DOHH2 (cell line): Measurements from ENCODE around the gene CARS2.

Source experiments
- H3F3A ChIP-seq: fragments of 200-600 bp; sonication (generic), shearing (Covaris generic); 2 replicates; pipeline ENCODE4 v1.6.0; 2016; ENCODE audit warnings: antibody characterized with exemption, mild to moderate bottlenecking; ENCODE audit not compliant: control insufficient read depth, insufficient read depth
- H3K27ac ChIP-seq: fragments of 200-600 bp; sonication (generic); 2 replicates; pipeline ENCODE4 v1.5.1; 2014; ENCODE audit warnings: low read depth, mild to moderate bottlenecking, low read length, moderate library complexity
- H3K27me3 ChIP-seq: fragments of 200-600 bp; sonication (generic); 2 replicates; pipeline ENCODE4 v1.6.1; 2014; ENCODE audit warnings: mild to moderate bottlenecking, low read length, mixed read lengths; ENCODE audit not compliant: control insufficient read depth
- H3K36me3 ChIP-seq: fragments of 200-600 bp; sonication (generic); 2 replicates; pipeline ENCODE4 v1.6.1; 2014; ENCODE audit warnings: mild to moderate bottlenecking, low read length, moderate library complexity, mixed read lengths; ENCODE audit not compliant: control insufficient read depth
- H3K4me1 ChIP-seq: fragments of 200-600 bp; sonication (generic); 2 replicates; pipeline ENCODE4 v1.6.1; 2014; ENCODE audit warnings: mild to moderate bottlenecking, low read length, mixed read lengths; ENCODE audit not compliant: control insufficient read depth
- H3K4me2 ChIP-seq: fragments of 200-600 bp; sonication (generic); 2 replicates; pipeline ENCODE4 v1.6.0; 2014; ENCODE audit warnings: mild to moderate bottlenecking, low read length, moderate library complexity
- H3K4me3 ChIP-seq: fragments of 200-600 bp; sonication (generic); 2 replicates; pipeline ENCODE4 v1.5.1; 2014; ENCODE audit warnings: mild to moderate bottlenecking, low read length, mixed read lengths
- H3K79me2 ChIP-seq: fragments of 200-600 bp; sonication (generic); 2 replicates; pipeline ENCODE4 v1.6.1; 2014; ENCODE audit warnings: mild to moderate bottlenecking, low read length, mixed read lengths; ENCODE audit not compliant: control insufficient read depth
- H3K9me2 ChIP-seq: fragments of 200-600 bp; sonication (generic); replicated peaks from 2 replicates; pipeline ENCODE4 v1.6.1; 2014; ENCODE audit warnings: mild to moderate bottlenecking, low read length, mixed read lengths; ENCODE audit not compliant: control insufficient read depth
- H3K9me3 ChIP-seq: fragments of 200-600 bp; sonication (generic); 2 replicates; pipeline ENCODE4 v1.6.1; 2014; ENCODE audit warnings: antibody characterized with exemption, low read length, mixed read lengths; ENCODE audit not compliant: control insufficient read depth, insufficient read depth
- H4K20me1 ChIP-seq: fragments of 200-600 bp; sonication (generic); 2 replicates; pipeline ENCODE4 v1.6.0; 2014; ENCODE audit warnings: low read depth, mild to moderate bottlenecking, antibody characterized with exemption, low read length, moderate library complexity; ENCODE audit not compliant: control insufficient read depth, insufficient read depth
- EZH2phosphoT487 ChIP-seq: fragments of 200-600 bp; sonication (generic); IDR thresholded peaks from 2 replicates; pipeline ENCODE4 v1.6.1; 2017; ENCODE audit warnings: borderline replicate concordance, mild to moderate bottlenecking, antibody characterized with exemption, low read length, moderate library complexity, mixed read lengths
- TF ChIP-seq, protein P1 (sequence below): fragments of 200-600 bp; sonication (generic); IDR thresholded peaks from one replicate; pipeline ENCODE4 v1.5.1; 2014; ENCODE audit warnings: antibody characterized with exemption, mild to moderate bottlenecking, low read depth, low read length; ENCODE audit not compliant: poor library complexity, severe bottlenecking

The CARS2 gene

DNA sequence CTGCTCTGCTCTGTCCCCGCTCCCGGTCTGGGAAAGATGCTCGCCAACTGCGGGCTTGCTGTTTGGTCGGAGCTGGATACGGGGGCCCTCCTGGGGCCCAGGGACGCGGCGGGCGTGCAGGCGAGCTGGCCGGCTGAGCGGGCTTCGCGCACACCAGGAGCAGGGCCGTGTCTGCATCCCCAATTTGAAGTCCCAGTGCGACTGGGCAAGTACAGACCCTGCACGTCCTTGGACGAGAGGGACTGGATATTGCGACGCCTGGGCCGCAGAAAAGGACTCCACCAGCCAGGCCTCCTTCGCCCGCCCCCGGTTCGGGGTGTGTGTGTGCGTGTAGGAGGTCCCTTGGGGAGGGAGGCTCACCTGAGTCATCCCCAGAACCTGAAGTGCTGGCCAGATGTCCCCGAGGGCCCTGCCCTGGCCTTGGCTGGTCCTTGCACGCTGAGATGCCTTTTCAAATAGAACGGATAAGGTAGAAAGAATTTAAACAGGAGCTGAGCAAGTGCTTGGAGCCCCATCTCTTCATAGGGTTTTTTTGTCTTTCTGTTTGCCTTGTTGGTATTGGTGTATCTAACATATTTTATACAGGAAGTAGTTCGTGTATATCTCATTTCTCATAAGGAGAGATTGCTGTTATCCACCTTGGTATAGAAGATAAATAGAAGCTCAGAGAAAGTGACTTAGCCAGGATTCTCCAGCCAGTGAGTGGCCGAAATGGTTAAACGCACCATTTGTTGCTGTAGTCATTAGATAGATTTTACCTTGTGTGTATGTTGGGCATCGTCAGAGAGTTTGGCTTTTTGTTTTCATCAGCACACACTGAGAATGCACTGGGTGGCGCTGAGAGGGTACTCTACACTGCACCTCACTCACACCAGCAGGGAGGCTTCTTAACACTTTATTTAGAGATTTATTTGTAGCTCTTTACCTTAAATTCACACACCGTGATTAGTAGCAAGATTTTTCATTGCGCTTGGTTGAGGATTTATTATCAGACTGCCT lies 89.5 kb downstream of the CARS2 start:
- Histone ChIP-seq H3K36me3 (no peaks in the 10 kb centered on the region), H3F3A (no peaks in the 10 kb centered on the region), H3K4me2 (peak overlapping the region; percentile 69), H3K27ac (no peak overlapping the region), H3K9me3 (no peaks in the 10 kb centered on the region; the same call in 1 of the 2 replicates), H3K4me3 (peak overlapping the region; percentile 75), H3K4me1 (0 out of 2 replicates have a peak, but pooled peaks cover 4% of the 10 kb centered on the region), H4K20me1 (no peaks in the 10 kb centered on the region), H3K27me3 (peaks cover 13% of the 10 kb centered on the region), H3K9me2 (no peaks in the 10 kb centered on the region), H3K79me2 (peaks cover 55% of the 10 kb centered on the region)
- no peak for TF ChIP-seq EZH2phosphoT487
- TF ChIP-seq, protein P1, sequence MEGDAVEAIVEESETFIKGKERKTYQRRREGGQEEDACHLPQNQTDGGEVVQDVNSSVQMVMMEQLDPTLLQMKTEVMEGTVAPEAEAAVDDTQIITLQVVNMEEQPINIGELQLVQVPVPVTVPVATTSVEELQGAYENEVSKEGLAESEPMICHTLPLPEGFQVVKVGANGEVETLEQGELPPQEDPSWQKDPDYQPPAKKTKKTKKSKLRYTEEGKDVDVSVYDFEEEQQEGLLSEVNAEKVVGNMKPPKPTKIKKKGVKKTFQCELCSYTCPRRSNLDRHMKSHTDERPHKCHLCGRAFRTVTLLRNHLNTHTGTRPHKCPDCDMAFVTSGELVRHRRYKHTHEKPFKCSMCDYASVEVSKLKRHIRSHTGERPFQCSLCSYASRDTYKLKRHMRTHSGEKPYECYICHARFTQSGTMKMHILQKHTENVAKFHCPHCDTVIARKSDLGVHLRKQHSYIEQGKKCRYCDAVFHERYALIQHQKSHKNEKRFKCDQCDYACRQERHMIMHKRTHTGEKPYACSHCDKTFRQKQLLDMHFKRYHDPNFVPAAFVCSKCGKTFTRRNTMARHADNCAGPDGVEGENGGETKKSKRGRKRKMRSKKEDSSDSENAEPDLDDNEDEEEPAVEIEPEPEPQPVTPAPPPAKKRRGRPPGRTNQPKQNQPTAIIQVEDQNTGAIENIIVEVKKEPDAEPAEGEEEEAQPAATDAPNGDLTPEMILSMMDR, result peak; percentile 36

DNA sequence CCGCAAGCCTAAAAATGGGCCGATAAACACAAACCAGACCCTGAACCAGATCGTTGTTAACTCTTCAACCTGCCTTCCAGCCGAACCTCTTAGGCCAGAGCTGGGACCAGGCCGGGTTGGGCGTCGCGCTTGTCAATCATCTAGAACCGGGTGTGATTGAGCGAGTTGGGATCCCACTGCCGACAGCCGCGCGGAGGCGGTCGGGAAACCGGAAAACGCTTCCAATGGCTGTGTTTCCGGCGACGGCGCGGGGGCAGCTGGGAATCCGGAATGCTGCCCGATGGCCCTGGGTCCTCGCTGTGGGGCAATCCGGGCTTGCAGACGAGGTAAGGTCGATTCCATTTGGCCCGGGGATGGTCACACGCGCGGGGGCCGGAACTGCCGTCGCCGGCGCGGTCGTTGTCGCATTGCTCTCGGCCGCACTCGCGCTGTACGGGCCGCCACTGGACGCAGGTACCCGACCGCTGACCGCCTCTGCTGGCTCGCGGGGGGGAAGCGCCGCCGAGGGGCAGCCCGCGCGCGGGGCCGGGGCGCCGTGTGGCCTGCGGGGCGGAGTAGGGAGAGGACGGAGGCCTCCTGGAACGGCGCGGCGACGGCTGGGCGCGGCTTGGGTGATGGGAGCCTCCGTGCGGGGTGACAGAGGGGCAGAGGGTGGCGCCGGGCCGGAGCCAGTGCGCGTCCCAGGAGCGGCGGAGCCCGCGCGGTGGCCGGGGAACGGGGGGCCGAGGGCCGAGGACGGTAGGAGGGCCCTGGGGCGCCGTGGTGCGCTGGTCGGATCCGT lies 90.4 kb downstream of the CARS2 start, which contains the start of gene NAXD:
TSS of gene NAXD (plus strand) at position 224 of the 781 bp plus-strand sequence. CDS start at position 281, 57 bp downstream.
- Histone ChIP-seq H4K20me1 (no peaks in the 10 kb centered on the region), H3K36me3 (no peaks in the 10 kb centered on the region), H3K9me2 (no peaks in the 10 kb centered on the region), H3K27me3 (peaks cover 10% of the 10 kb centered on the region), H3K27ac (no peak within 1 kb of the TSS), H3K4me1 (0 out of 2 replicates have a peak, but pooled peaks cover 4% of the 10 kb centered on the region), H3K9me3 (no peaks in the 10 kb centered on the region; the same call in 1 of the 2 replicates), H3K4me2 (peak within 1 kb of the TSS; percentile 69), H3K4me3 (peak within 1 kb of the TSS; percentile 75), H3F3A (no peaks in the 10 kb centered on the region), H3K79me2 (peaks cover 49% of the 10 kb centered on the region)
- no peak for TF ChIP-seq EZH2phosphoT487
- TF ChIP-seq, protein P1, result no peak

DNA sequence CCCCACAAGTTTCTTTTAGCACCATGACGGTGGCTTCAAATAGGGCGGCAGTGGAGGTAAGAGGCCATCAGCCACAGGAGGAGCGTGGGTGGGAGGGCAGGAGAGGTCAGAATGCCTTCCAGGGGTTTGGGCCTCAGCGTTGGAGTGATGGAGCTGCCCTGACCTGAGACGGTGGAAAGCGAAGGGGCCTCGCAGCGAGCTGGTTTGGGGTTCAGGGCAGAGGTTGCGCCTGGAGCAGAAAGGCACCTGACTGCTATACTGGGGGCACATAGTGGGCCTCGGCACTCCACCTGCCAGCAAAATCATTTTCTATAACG lies 91.0 kb downstream of the CARS2 start:
- Histone ChIP-seq H3K4me3 (peak overlapping the region; percentile 75), H4K20me1 (no peaks in the 10 kb centered on the region), H3K4me1 (0 out of 2 replicates have a peak, but pooled peaks cover 4% of the 10 kb centered on the region), H3K4me2 (peak overlapping the region; percentile 69), H3K36me3 (no peaks in the 10 kb centered on the region), H3K27me3 (peaks cover 10% of the 10 kb centered on the region), H3K79me2 (peaks cover 45% of the 10 kb centered on the region), H3K27ac (no peak overlapping the region), H3K9me2 (no peaks in the 10 kb centered on the region), H3K9me3 (no peaks in the 10 kb centered on the region; the same call in 1 of the 2 replicates), H3F3A (no peaks in the 10 kb centered on the region)
- no peak for TF ChIP-seq EZH2phosphoT487
- TF ChIP-seq, protein P1, result no peak
